ENCODE data around the gene PIMREG.
"Not testable (repeated sequence)": the region's sequence is repeated elsewhere in the genome, so short reads cannot be mapped to it uniquely, and the experiment has no call there.

The PIMREG gene

GRCh38 chr17:6479622-6480302 is 35.5 kb downstream of the PIMREG start:
- no peak for DNase-seq

- no peak for DNase-seq
Observed at GRCh38 chr17:6480303-6480675, 36.0 kb downstream of the PIMREG start.

- no peak for DNase-seq
Observed at GRCh38 chr17:6482105-6482455, 37.8 kb downstream of the PIMREG start.

GRCh38 chr17:6482796-6483195 is 38.5 kb downstream of the PIMREG start:
- DNase-seq: not testable (repeated sequence)

- DNase-seq: no peak
Observed at GRCh38 chr17:6483507-6483906, 39.3 kb downstream of the PIMREG start.

GRCh38 chr17:6485646-6486412 is 41.6 kb downstream of the PIMREG start:
- DNase-seq: no peak

GRCh38 chr17:6487251-6488007 is 43.2 kb downstream of the PIMREG start:
- DNase-seq: no peak

- DNase-seq: no peak
Observed at GRCh38 chr17:6488008-6488539, 43.8 kb downstream of the PIMREG start.

- no peak for DNase-seq
Observed at GRCh38 chr17:6489016-6489550, 44.8 kb downstream of the PIMREG start.

GRCh38 chr17:6491071-6491700 is 46.9 kb downstream of the PIMREG start:
- no peak for DNase-seq

- no peak for DNase-seq
Observed at GRCh38 chr17:6492892-6493674, 48.8 kb downstream of the PIMREG start.

- DNase-seq: no peak
Observed at GRCh38 chr17:6494239-6494941, 50.1 kb downstream of the PIMREG start.

GRCh38 chr17:6495450-6496115 is 51.3 kb downstream of the PIMREG start:
- DNase-seq: no peak

GRCh38 chr17:6496116-6496481 is 51.8 kb downstream of the PIMREG start:
- DNase-seq: no peak

GRCh38 chr17:6496640-6497441 is 52.6 kb downstream of the PIMREG start:
- DNase-seq: no peak

GRCh38 chr17:6497496-6498221 is 53.4 kb downstream of the PIMREG start:
- DNase-seq: peak; percentile 33

- DNase-seq: no peak
Observed at GRCh38 chr17:6498356-6498755, 54.1 kb downstream of the PIMREG start.

GRCh38 chr17:6498901-6499540 is 54.8 kb downstream of the PIMREG start:
- DNase-seq: no peak
